H9 (cell line): ENCODE measurements around the gene TTC32. TPM values are rescaled to one million over a fixed set of nuclear protein-coding genes. Genes with fewer than 3 reads are reported as not detected.

Source experiments
- DNase-seq: peaks from one replicate; pipeline ENCODE4 v3.0.0-alpha.2; 2017
- H2AFZ ChIP-seq: one replicate; pipeline ENCODE4 v1.6.1; 2013; ENCODE audit warnings: mild to moderate bottlenecking, low read length, control low read depth, moderate library complexity
- H2AK5ac ChIP-seq: 2 replicates; pipeline ENCODE4 v1.6.1; 2013; ENCODE audit warnings: low read length, control low read depth, mixed read lengths; ENCODE audit not compliant: insufficient read length
- H2BK120ac ChIP-seq: one replicate; pipeline ENCODE4 v1.6.1; 2013; ENCODE audit warnings: low read depth, mild to moderate bottlenecking, low read length, control low read depth, inconsistent platforms; ENCODE audit not compliant: poor library complexity, severe bottlenecking
- H2BK12ac ChIP-seq: 2 replicates; pipeline ENCODE4 v1.6.1; 2013; ENCODE audit warnings: low read length, control low read depth, mixed read lengths, low read depth; ENCODE audit not compliant: insufficient read length
- H2BK15ac ChIP-seq: 2 replicates; pipeline ENCODE4 v1.6.1; 2013; ENCODE audit warnings: low read depth, low read length, control low read depth
- H2BK20ac ChIP-seq: one replicate; pipeline ENCODE4 v1.6.1; 2013; ENCODE audit warnings: low read depth, mild to moderate bottlenecking, low read length, control low read depth, inconsistent platforms; ENCODE audit not compliant: poor library complexity, severe bottlenecking
- H2BK5ac ChIP-seq: 2 replicates; pipeline ENCODE4 v1.6.1; 2013; ENCODE audit warnings: low read length, control low read depth, mixed read lengths; ENCODE audit not compliant: insufficient read length
- H3K14ac ChIP-seq: 2 replicates; pipeline ENCODE4 v1.6.1; 2013; ENCODE audit warnings: low read length, control low read depth; ENCODE audit not compliant: insufficient read depth
- H3K18ac ChIP-seq: 2 replicates; pipeline ENCODE4 v1.6.1; 2013; ENCODE audit warnings: low read depth, mild to moderate bottlenecking, mixed read lengths, low read length, control low read depth; ENCODE audit not compliant: insufficient read length
- H3K23ac ChIP-seq: 2 replicates; pipeline ENCODE4 v1.6.1; 2013; ENCODE audit warnings: low read length, control low read depth, mixed read lengths, low read depth; ENCODE audit not compliant: insufficient read length
- H3K23me2 ChIP-seq: 2 replicates; pipeline ENCODE4 v1.6.1; 2013; ENCODE audit warnings: low read depth, mild to moderate bottlenecking, mixed read lengths, low read length, control low read depth; ENCODE audit not compliant: insufficient read length, poor library complexity, severe bottlenecking
- H3K27ac ChIP-seq: 2 replicates; pipeline ENCODE4 v1.5.1; 2013; ENCODE audit warnings: low read length, control low read depth, mixed read lengths, low read depth; ENCODE audit not compliant: insufficient read length
- H3K27me3 ChIP-seq: 2 replicates; pipeline ENCODE4 v1.6.1; 2013; ENCODE audit warnings: low read length, control low read depth, inconsistent platforms; ENCODE audit not compliant: insufficient read depth
- H3K4ac ChIP-seq: 2 replicates; pipeline ENCODE4 v1.6.1; 2013; ENCODE audit warnings: low read depth, mild to moderate bottlenecking, control low read depth, inconsistent platforms, low read length, moderate library complexity
- H3K4me1 ChIP-seq: 2 replicates; pipeline ENCODE4 v1.6.1; 2013; ENCODE audit warnings: low read length, control low read depth, inconsistent platforms; ENCODE audit not compliant: insufficient read depth
- H3K4me2 ChIP-seq: 2 replicates; pipeline ENCODE4 v1.6.1; 2013; ENCODE audit warnings: low read length, control low read depth, mixed read lengths; ENCODE audit not compliant: insufficient read length, insufficient read depth
- H3K56ac ChIP-seq: 2 replicates; pipeline ENCODE4 v1.6.1; 2013; ENCODE audit warnings: low read depth, mild to moderate bottlenecking, mixed read lengths, low read length, control low read depth; ENCODE audit not compliant: insufficient read length
- H3K79me1 ChIP-seq: 2 replicates; pipeline ENCODE4 v1.6.1; 2013; ENCODE audit warnings: low read depth, mild to moderate bottlenecking, moderate library complexity, low read length, control low read depth, inconsistent platforms; ENCODE audit not compliant: insufficient read depth, poor library complexity, severe bottlenecking
- H3K79me2 ChIP-seq: 2 replicates; pipeline ENCODE4 v1.6.1; 2013; ENCODE audit warnings: low read length, control low read depth, inconsistent platforms; ENCODE audit not compliant: insufficient read depth
- H3K9ac ChIP-seq: 2 replicates; pipeline ENCODE4 v1.6.1; 2013; ENCODE audit warnings: low read length, control low read depth, mixed read lengths; ENCODE audit not compliant: insufficient read length; ENCODE audit errors: extremely low read depth
- H3K9me3 ChIP-seq: one replicate; pipeline ENCODE4 v1.6.1; 2013; ENCODE audit warnings: low read depth, low read length, inconsistent platforms; ENCODE audit not compliant: control insufficient read depth
- H3T11ph ChIP-seq: one replicate; pipeline ENCODE4 v1.6.1; 2013; ENCODE audit warnings: mild to moderate bottlenecking, low read length, control low read depth, inconsistent platforms
- H4K20me1 ChIP-seq: one replicate; pipeline ENCODE4 v1.6.1; 2013; ENCODE audit not compliant: control insufficient read depth, insufficient read length, insufficient read depth
- H4K5ac ChIP-seq: 2 replicates; pipeline ENCODE4 v1.6.1; 2013; ENCODE audit warnings: low read depth, mild to moderate bottlenecking, mixed read lengths, low read length, control low read depth; ENCODE audit not compliant: insufficient read length
- H4K8ac ChIP-seq: replicated peaks from 2 replicates; pipeline ENCODE4 v1.6.1; 2013; ENCODE audit warnings: low read length, control low read depth, mixed read lengths, low read depth; ENCODE audit not compliant: insufficient read length
- H4K91ac ChIP-seq: 2 replicates; pipeline ENCODE4 v1.6.1; 2013; ENCODE audit warnings: low read depth, mild to moderate bottlenecking, moderate library complexity, mixed read lengths, low read length, control low read depth; ENCODE audit not compliant: insufficient read length
- H3K27ac Mint-ChIP-seq, 3 experiments: 2 replicates in 2 of 3; 3 replicates in 1 of 3; pipeline ENCODE4 v1.8.0; 2020 to 2021; ENCODE audit warnings: mixed read lengths in 3 of 3, mild to moderate bottlenecking in 1 of 3, moderate library complexity in 1 of 3
- H3K27me3 Mint-ChIP-seq: 2 replicates; pipeline ENCODE4 v1.8.0; 2021; ENCODE audit warnings: low read depth, mild to moderate bottlenecking, moderate library complexity, mixed read lengths
- H3K36me3 Mint-ChIP-seq, 3 experiments: 2 replicates in 2 of 3; 3 replicates in 1 of 3; pipeline ENCODE4 v1.8.0; 2020 to 2021; ENCODE audit warnings: low read depth in 3 of 3, mixed read lengths in 3 of 3; ENCODE audit not compliant: insufficient read depth in 1 of 3
- H3K4me1 Mint-ChIP-seq, 2 experiments: 2 replicates each; pipeline ENCODE4 v1.8.0; 2020; ENCODE audit warnings: mixed read lengths in 2 of 2
- H3K4me3 Mint-ChIP-seq, 2 experiments: 2 replicates in 1 of 2; 3 replicates in 1 of 2; pipeline ENCODE4 v1.8.0; 2020 to 2021; ENCODE audit warnings: mild to moderate bottlenecking in 2 of 2, mixed read lengths in 2 of 2, moderate library complexity in 1 of 2
- H3K9me3 Mint-ChIP-seq, 2 experiments: 2 replicates in 1 of 2; 3 replicates in 1 of 2; pipeline ENCODE4 v1.8.0; 2020; ENCODE audit warnings: mild to moderate bottlenecking in 2 of 2, mixed read lengths in 2 of 2, moderate library complexity in 1 of 2
- CTCF ChIP-seq: fragments of 200-600 bp; sonication (generic); conservative IDR thresholded peaks from 3 replicates; pipeline ENCODE4 v1.8.0; 2021; ENCODE audit warnings: antibody characterized with exemption, mild to moderate bottlenecking
- WGBS: extraction: QIAGEN DNeasy Blood & Tissue Kit; methylation state at CpG from one replicate; pipeline ENCODE4 v1.1.7; 2013; ENCODE audit warnings: missing lambda C conversion rate, low lambda C conversion rate, mixed read lengths; ENCODE audit not compliant: insufficient read length; ENCODE audit errors: extremely low coverage; 5-methylcytosine and 5-hydroxymethylcytosine counted together
- total RNA-seq: library from RNA; stranded (reverse); gene quantifications from 2 replicates; pipeline ENCODE4 v1.2.1, GENCODE V29; 2021

The TTC32 gene
- total RNA-seq, 1 experiment from 2014 or later = 8.9 TPM

- no peaks in the 10 kb centered on the region for H3K9me3 Mint-ChIP-seq
- Histone ChIP-seq H4K8ac (no peak overlapping the region), H3K56ac (no peak overlapping the region), H3K4me2 (no peak overlapping the region), H2BK15ac (no peak overlapping the region), H3K4me1 (no peaks in the 10 kb centered on the region), H3K14ac (no peak overlapping the region), H3K4ac (no peak overlapping the region), H2AK5ac (no peak overlapping the region), H3K27me3 (no peaks in the 10 kb centered on the region), H3K23me2 (no peaks in the 10 kb centered on the region), H3K9ac (no peak overlapping the region), H4K91ac (no peak overlapping the region), H3K79me2 (no peaks in the 10 kb centered on the region), H4K20me1 (peaks cover 2% of the 10 kb centered on the region), H3T11ph (no peak overlapping the region), H2BK120ac (no peak overlapping the region), H2BK12ac (no peak overlapping the region), H3K9me3 (no peaks in the 10 kb centered on the region), H4K5ac (no peak overlapping the region), H2BK20ac (no peak overlapping the region), H3K23ac (no peak overlapping the region), H3K18ac (no peak overlapping the region), H3K27ac (no peak overlapping the region), H2AFZ (no peak overlapping the region), H2BK5ac (no peak overlapping the region), H3K79me1 (no peaks in the 10 kb centered on the region)
- TF ChIP-seq CTCF = no peak
- H3K36me3 Mint-ChIP-seq = no peaks in the 10 kb centered on the region
- no peak overlapping the region for H3K27ac Mint-ChIP-seq
- H3K27me3 Mint-ChIP-seq = peaks cover 13% of the 10 kb centered on the region
- no peak for DNase-seq
- H3K4me3 Mint-ChIP-seq = no peak overlapping the region
- no CpG with 5 or more reads among the region's 3 CpGs for WGBS
- H3K4me1 Mint-ChIP-seq = no peaks in the 10 kb centered on the region
Measured at GRCh38 chr2:19879120-19879519, 22.7 kb downstream of the TTC32 start.
